Parathyroid adenoma (tissue), 2 donors: ENCODE measurements around the gene GLUL.

ENCODE experiments used
- H2AFZ ChIP-seq: fragments of 300-600 bp; sonication (generic); one replicate; pipeline ENCODE4 v1.7.0; 2017; ENCODE audit warnings: antibody characterized with exemption, mild to moderate bottlenecking
- H3K27ac ChIP-seq: fragments of 300-600 bp; sonication (generic); one replicate; pipeline ENCODE4 v1.7.0; 2017
- H3K27me3 ChIP-seq: fragments of 300-600 bp; sonication (generic); one replicate; pipeline ENCODE4 v1.7.0; 2017; ENCODE audit warnings: low read length; ENCODE audit not compliant: control insufficient read depth, insufficient read depth
- H3K36me3 ChIP-seq: fragments of 300-600 bp; sonication (generic); one replicate; pipeline ENCODE4 v1.7.0; 2017; ENCODE audit warnings: low read length; ENCODE audit not compliant: control insufficient read depth, insufficient read depth
- H3K4me1 ChIP-seq: fragments of 300-600 bp; sonication (generic); one replicate; pipeline ENCODE4 v1.7.0; 2017; ENCODE audit warnings: control low read depth
- H3K4me2 ChIP-seq: fragments of 300-600 bp; sonication (generic); one replicate; pipeline ENCODE4 v1.7.0; 2017; ENCODE audit warnings: low read length
- H3K4me3 ChIP-seq: fragments of 300-600 bp; sonication (generic); one replicate; pipeline ENCODE4 v1.7.0; 2017; ENCODE audit warnings: low read depth, low read length
- H3K79me2 ChIP-seq: fragments of 300-600 bp; sonication (generic); one replicate; pipeline ENCODE4 v1.7.0; 2017; ENCODE audit warnings: control low read depth
- H3K9ac ChIP-seq: fragments of 300-600 bp; sonication (generic); one replicate; pipeline ENCODE4 v1.7.0; 2017; ENCODE audit warnings: mild to moderate bottlenecking
- H3K9me3 ChIP-seq: fragments of 300-600 bp; sonication (generic); one replicate; pipeline ENCODE4 v1.7.0; 2017; ENCODE audit warnings: low read length; ENCODE audit not compliant: control insufficient read depth
- TF ChIP-seq, protein P1 (sequence below): fragments of 300-600 bp; sonication (generic); IDR thresholded peaks from one replicate; pipeline ENCODE4 v1.7.0; 2017; ENCODE audit warnings: antibody characterized with exemption, mild to moderate bottlenecking
- donor health status: primary hyperparathyroidism.

The GLUL gene

DNA sequence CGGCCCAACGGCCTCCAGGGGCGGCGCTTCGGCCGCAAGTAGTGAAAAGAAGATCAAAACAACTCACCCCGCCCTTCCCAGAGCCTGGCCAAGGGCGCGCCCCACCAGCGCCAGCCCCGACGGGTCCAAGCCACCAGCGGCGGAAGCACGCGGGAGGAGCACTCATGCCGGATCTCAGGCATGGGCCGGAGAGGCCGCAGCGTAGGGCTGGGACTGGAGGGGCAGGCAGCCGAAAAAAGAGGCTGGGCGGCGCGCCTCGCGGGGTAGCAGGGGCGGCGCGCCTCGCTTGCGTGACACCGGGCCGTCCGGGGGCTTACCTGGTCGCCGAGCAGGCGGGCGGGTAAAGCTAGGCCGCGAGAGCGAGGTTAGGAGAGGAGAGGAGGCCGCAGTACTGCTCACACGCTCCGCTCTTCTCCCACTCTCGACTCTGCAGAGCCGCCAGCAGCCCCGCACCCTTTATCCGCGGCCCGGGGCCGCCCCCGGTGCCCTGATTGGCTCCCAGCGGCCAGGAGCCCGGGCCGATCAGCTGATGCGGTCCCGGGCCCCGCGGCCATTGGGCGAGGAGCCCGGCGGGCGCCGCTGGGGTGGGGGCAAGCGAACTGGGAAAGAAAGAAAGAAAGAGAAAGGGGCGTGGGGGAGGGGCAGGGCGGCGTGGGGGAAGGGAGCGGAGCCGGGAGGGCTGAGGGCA lies at the start of gene GLUL:
Gene GLUL, minus strand, starts transcription at position 429 of the 688 bp plus-strand sequence. CDS start 3,053 bp downstream, outside the sequence.
- no peaks in the 10 kb centered on the region for H3K9me3 ChIP-seq
- no peaks in the 10 kb centered on the region for H3K79me2 ChIP-seq
- no peaks in the 10 kb centered on the region for H3K4me1 ChIP-seq
- H3K36me3 ChIP-seq, result no peaks in the 10 kb centered on the region
- H3K4me2 ChIP-seq, result peak within 1 kb of the TSS; percentile 83
- TF ChIP-seq, protein P1, sequence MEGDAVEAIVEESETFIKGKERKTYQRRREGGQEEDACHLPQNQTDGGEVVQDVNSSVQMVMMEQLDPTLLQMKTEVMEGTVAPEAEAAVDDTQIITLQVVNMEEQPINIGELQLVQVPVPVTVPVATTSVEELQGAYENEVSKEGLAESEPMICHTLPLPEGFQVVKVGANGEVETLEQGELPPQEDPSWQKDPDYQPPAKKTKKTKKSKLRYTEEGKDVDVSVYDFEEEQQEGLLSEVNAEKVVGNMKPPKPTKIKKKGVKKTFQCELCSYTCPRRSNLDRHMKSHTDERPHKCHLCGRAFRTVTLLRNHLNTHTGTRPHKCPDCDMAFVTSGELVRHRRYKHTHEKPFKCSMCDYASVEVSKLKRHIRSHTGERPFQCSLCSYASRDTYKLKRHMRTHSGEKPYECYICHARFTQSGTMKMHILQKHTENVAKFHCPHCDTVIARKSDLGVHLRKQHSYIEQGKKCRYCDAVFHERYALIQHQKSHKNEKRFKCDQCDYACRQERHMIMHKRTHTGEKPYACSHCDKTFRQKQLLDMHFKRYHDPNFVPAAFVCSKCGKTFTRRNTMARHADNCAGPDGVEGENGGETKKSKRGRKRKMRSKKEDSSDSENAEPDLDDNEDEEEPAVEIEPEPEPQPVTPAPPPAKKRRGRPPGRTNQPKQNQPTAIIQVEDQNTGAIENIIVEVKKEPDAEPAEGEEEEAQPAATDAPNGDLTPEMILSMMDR, result no peak
- H3K4me3 ChIP-seq, result peak within 1 kb of the TSS; percentile 78
- no peaks in the 10 kb centered on the region for H3K27me3 ChIP-seq
- H3K27ac ChIP-seq, result peak within 1 kb of the TSS; percentile 86
- peak within 1 kb of the TSS; percentile 95 for H2AFZ ChIP-seq
- H3K9ac ChIP-seq, result peak within 1 kb of the TSS; percentile 42

GRCh38 chr1:182438326-182438725 lies 46.7 kb upstream of the GLUL start:
- no peaks in the 10 kb centered on the region for H3K4me1 ChIP-seq
- TF ChIP-seq, protein P1, result no peak
- no peaks in the 10 kb centered on the region for H3K27me3 ChIP-seq
- H3K4me2 ChIP-seq, result no peak overlapping the region
- H3K36me3 ChIP-seq, result no peaks in the 10 kb centered on the region
- no peaks in the 10 kb centered on the region for H3K9me3 ChIP-seq
- no peak overlapping the region for H3K9ac ChIP-seq
- no peaks in the 10 kb centered on the region for H3K79me2 ChIP-seq
- H3K27ac ChIP-seq, result no peak overlapping the region
- H3K4me3 ChIP-seq, result no peak overlapping the region
- H2AFZ ChIP-seq, result no peak overlapping the region

- TF ChIP-seq, protein P1, result no peak
- no peaks in the 10 kb centered on the region for H3K4me1 ChIP-seq
- H2AFZ ChIP-seq, result no peak overlapping the region
- no peak overlapping the region for H3K4me2 ChIP-seq
- H3K27ac ChIP-seq, result no peak overlapping the region
- H3K36me3 ChIP-seq, result no peaks in the 10 kb centered on the region
- H3K9me3 ChIP-seq, result no peaks in the 10 kb centered on the region
- no peaks in the 10 kb centered on the region for H3K79me2 ChIP-seq
- H3K4me3 ChIP-seq, result no peak overlapping the region
- no peaks in the 10 kb centered on the region for H3K27me3 ChIP-seq
- H3K9ac ChIP-seq, result no peak overlapping the region
Observed at GRCh38 chr1:182433580-182433979, 42.0 kb upstream of the GLUL start.

DNA sequence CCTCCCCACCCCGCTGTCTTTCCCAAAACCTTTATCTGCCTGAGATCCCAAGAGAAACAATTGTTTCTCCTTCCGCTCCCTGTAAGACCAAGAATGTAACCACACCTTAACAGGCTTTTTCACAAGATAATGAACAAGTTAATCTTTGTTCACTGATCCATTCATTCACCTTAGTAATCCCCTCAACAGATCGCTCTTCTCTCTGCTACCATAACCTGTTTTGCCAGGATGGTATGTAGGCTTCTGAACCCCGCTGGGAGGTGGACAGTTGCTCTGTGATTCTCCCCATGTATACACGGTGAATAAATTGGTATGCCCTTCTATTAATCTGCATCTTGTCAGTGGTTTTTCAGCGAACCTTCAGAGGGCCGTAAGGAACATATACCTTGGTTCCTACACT lies 39.7 kb upstream of the GLUL start:
- H3K4me1 ChIP-seq, result no peaks in the 10 kb centered on the region
- H3K4me3 ChIP-seq, result no peak overlapping the region
- no peaks in the 10 kb centered on the region for H3K27me3 ChIP-seq
- no peak overlapping the region for H3K4me2 ChIP-seq
- no peak overlapping the region for H3K9ac ChIP-seq
- no peaks in the 10 kb centered on the region for H3K9me3 ChIP-seq
- H3K79me2 ChIP-seq, result no peaks in the 10 kb centered on the region
- H2AFZ ChIP-seq, result no peak overlapping the region
- no peak overlapping the region for H3K27ac ChIP-seq
- TF ChIP-seq, protein P1, result no peak
- H3K36me3 ChIP-seq, result no peaks in the 10 kb centered on the region
